Germinal center (tissue), 1 donor: ENCODE measurements around the gene ACVR1B.
A peak's percentile ranks its signal among the peaks of the same experiment; 100 is the strongest.

Experiments used
- DNase-seq: peaks from one replicate; pipeline ENCODE4 v3.0.0; 2012; ENCODE audit warnings: mixed read lengths, low spot score

Gene ACVR1B

GRCh38 chr12:51951199-51951842 is at the start of gene ACVR1B:
TSS of gene ACVR1B (plus strand) at chr12:51951699. CDS start at chr12:51951744, 45 bp downstream.
- peak; percentile 88 for DNase-seq

- DNase-seq = no peak
Measured at GRCh38 chr12:51901881-51902280, 49.6 kb upstream of the ACVR1B start.

GRCh38 chr12:51904951-51905470 is 46.5 kb upstream of the ACVR1B start:
- DNase-seq = no peak

GRCh38 chr12:51905471-51906429 is 45.7 kb upstream of the ACVR1B start:
- no peak for DNase-seq

- no peak for DNase-seq
Measured at GRCh38 chr12:51906430-51907082, 44.9 kb upstream of the ACVR1B start.

- no peak for DNase-seq
Measured at GRCh38 chr12:51907083-51907855, 44.2 kb upstream of the ACVR1B start, which contains the start of gene ACVRL1. TSS of gene ACVRL1 (plus strand) at chr12:51907504. CDS start at chr12:51912475, 4,971 bp downstream.

GRCh38 chr12:51907856-51908425 is 43.6 kb upstream of the ACVR1B start:
- no peak for DNase-seq

- DNase-seq = no peak
Measured at GRCh38 chr12:51908876-51909592, 42.5 kb upstream of the ACVR1B start.

- DNase-seq = no peak
Measured at GRCh38 chr12:51910168-51910567, 41.3 kb upstream of the ACVR1B start.

GRCh38 chr12:51910691-51911090 is 40.8 kb upstream of the ACVR1B start:
- no peak for DNase-seq

GRCh38 chr12:51911307-51911706 is 40.2 kb upstream of the ACVR1B start:
- no peak for DNase-seq

- DNase-seq = no peak
Measured at GRCh38 chr12:51911788-51912711, 39.4 kb upstream of the ACVR1B start.

GRCh38 chr12:51913071-51914033 is 38.1 kb upstream of the ACVR1B start:
- no peak for DNase-seq

- no peak for DNase-seq
Measured at GRCh38 chr12:51914034-51914923, 37.2 kb upstream of the ACVR1B start.

- no peak for DNase-seq
Measured at GRCh38 chr12:51915003-51915625, 36.4 kb upstream of the ACVR1B start.

- no peak for DNase-seq
Measured at GRCh38 chr12:51915951-51916350, 35.5 kb upstream of the ACVR1B start.
